COLO829 (cell line): ENCODE measurements around the gene KIAA1210.
"Not testable (repeated sequence)": the region's sequence is repeated elsewhere in the genome, so short reads cannot be mapped to it uniquely, and the experiment has no call there.

Experiments used
- DNase-seq: peaks from one replicate; pipeline ENCODE4 v3.0.0; 2012; ENCODE audit warnings: low spot score

KIAA1210 gene

DNA sequence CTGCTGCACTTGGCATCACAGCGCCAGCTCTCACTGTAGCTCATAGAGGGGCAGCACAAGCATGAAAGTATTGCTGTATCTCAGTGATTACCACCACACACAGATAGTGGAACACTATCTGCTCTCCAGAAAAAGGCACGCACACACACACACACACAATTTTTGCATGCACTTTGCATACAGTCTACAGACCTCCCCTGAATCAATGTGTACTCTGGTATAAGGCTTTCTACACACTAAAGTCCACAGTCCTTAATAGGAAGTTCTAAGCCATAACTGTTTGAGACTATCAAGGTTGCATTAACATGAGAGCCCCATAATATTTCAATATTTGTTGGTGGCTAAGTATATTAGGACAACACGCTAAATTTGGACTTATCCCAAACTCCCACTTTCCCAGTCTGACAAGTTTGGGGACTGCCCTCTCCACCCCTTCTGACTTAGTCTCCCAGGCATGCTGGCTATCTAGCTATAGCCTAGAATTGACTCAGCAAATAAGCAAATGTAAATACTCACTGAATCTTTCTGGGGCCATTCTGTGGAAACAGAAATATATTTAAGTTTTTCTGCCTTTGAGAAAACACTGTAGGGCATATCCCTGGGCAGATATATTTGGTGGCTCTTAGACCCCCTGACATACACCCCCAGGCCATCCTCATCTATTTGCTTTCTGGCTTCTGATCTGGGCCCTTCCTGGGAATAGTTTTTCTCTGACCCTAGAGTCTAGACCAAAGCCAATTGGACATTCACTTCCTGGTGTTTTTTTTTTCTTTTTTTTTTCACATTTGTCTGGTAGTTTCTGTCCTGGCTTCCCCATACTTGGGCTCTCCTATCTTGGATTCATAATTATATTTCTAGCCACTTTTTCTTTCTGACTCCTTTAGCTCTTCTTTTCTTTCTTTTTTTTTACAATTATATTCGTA lies 91.2 kb downstream of the KIAA1210 start:
- no peak for DNase-seq

DNA sequence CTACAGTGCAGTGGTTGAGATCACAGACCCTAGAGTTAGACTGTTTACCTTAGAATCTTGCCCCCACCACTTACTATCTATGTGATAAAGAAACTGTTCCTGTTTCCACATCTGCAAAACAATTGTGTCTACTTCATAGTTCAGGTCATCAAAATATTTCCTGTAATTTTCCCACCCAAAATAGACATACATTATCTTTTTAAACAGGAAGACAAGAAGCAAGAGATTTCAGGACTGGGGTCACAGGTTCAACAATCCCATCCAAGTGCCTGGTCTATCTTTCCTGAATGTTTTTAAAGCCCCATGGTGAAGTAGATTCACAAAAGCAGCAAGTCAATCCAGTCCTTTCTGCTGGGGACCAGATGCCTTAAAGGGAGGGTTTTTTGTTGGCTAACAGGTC lies 96.6 kb downstream of the KIAA1210 start:
- no peak for DNase-seq

DNA sequence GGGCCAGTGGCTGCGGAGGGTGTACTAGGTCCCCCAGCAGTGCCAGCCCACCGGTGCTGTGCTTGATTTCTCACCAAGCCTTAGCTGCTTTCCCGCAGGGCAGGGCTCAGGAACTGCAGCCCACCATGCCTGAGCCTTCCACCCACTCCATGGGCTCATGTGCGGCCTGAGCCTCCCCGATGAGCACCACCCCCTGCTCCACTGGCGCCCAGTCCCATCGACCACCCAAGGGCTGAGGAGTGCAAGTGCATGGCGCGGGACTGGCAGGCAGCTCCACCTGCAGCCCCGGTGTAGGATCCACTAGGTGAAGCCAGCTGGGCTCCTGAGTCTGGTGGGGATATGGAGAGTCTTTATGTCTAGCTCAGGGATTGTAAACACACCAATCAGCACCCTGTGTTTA lies 98.0 kb downstream of the KIAA1210 start:
- not testable (repeated sequence) for DNase-seq

DNA sequence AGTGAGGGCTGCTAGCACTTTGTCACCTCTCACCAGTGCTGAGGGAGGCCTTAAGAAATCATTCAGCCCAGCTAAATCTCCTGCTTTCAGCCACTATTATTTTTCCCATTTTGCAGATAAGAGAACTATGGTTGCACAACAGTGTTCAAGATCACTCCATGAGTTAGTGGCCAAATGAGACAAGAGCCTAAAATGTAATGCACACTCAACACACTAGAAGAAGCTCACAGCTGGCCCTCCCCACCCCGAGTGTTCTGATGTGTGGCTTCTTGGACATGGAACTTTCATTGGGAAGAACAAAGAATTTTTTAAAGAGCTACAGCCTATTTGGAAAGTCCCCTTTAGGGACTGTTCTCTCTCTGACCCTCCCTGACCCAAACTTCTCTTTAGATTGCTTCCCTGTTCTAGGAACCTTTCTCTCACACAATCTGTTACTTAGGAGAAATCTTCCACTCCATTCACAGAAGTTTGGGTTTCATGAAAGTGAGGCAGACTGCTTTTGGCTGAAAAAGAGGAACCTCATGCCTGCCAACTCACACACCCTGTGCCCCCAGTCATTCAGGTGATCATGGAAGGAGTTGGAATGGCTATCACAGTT lies 98.8 kb downstream of the KIAA1210 start:
- DNase-seq = no peak
